SU-DHL-6 (cell line): ENCODE measurements around the gene PUS10.
A peak's percentile ranks its signal among the peaks of the same experiment; 100 is the strongest.

Experiments
- H2AFZ ChIP-seq: fragments of 200-600 bp; sonication (generic); 2 replicates; pipeline ENCODE4 v1.6.1; 2014; ENCODE audit warnings: low read depth, mild to moderate bottlenecking, moderate library complexity, mixed read lengths, antibody characterized with exemption, low read length; ENCODE audit not compliant: severe bottlenecking
- H3F3A ChIP-seq: fragments of 200-600 bp; shearing (Covaris generic); 2 replicates; pipeline ENCODE4 v1.6.0; 2016; ENCODE audit warnings: antibody characterized with exemption, mild to moderate bottlenecking; ENCODE audit not compliant: insufficient read depth
- H3K27ac ChIP-seq: fragments of 200-600 bp; sonication (generic); 2 replicates; pipeline ENCODE4 v1.5.1; 2016; ENCODE audit warnings: low read depth, mild to moderate bottlenecking, low read length, moderate library complexity, mixed read lengths
- H3K27me3 ChIP-seq: fragments of 200-600 bp; sonication (generic), shearing (Covaris generic); 2 replicates; pipeline ENCODE4 v1.6.0; 2014; ENCODE audit warnings: mild to moderate bottlenecking, low read length
- H3K36me3 ChIP-seq: fragments of 200-600 bp; sonication (generic); 2 replicates; pipeline ENCODE4 v1.6.1; 2014; ENCODE audit warnings: mild to moderate bottlenecking, low read length, mixed read lengths
- H3K4me2 ChIP-seq: fragments of 300-600, 200-600 bp; shearing (Covaris generic), sonication (generic); 2 replicates; pipeline ENCODE4 v1.6.0; 2014; ENCODE audit warnings: low read length, low read depth, mild to moderate bottlenecking; ENCODE audit not compliant: poor library complexity, severe bottlenecking
- H3K4me3 ChIP-seq: fragments of 200-600 bp; sonication (generic); 2 replicates; pipeline ENCODE4 v1.5.1; 2014; ENCODE audit warnings: antibody characterized with exemption, low read length, mild to moderate bottlenecking, mixed read lengths; ENCODE audit not compliant: insufficient read depth, poor library complexity, severe bottlenecking
- H3K79me2 ChIP-seq: fragments of 200-600 bp; sonication (generic); 2 replicates; pipeline ENCODE4 v1.6.1; 2014; ENCODE audit warnings: mild to moderate bottlenecking, low read length, moderate library complexity; ENCODE audit not compliant: insufficient read depth
- H3K9ac ChIP-seq: fragments of 200-600 bp; sonication (generic); 2 replicates; pipeline ENCODE4 v1.7.0; 2014; ENCODE audit warnings: mild to moderate bottlenecking, low read length
- H3K9me2 ChIP-seq: fragments of 200-600 bp; sonication (generic); replicated peaks from 2 replicates; pipeline ENCODE4 v1.6.1; 2014; ENCODE audit warnings: low read length; ENCODE audit not compliant: insufficient read depth
- H3K9me3 ChIP-seq: fragments of 200-600 bp; sonication (generic); 2 replicates; pipeline ENCODE4 v1.6.1; 2014; ENCODE audit warnings: low read length, mixed read lengths; ENCODE audit not compliant: insufficient read depth
- H4K20me1 ChIP-seq: fragments of 200-600 bp; sonication (generic); 2 replicates; pipeline ENCODE4 v1.6.1; 2014; ENCODE audit warnings: low read depth, mild to moderate bottlenecking, antibody characterized with exemption, low read length, moderate library complexity, mixed read lengths
- CTCF ChIP-seq: fragments of 200-600 bp; sonication (generic); IDR thresholded peaks from one replicate; pipeline ENCODE4 v1.5.1; 2017; ENCODE audit warnings: antibody characterized with exemption, mild to moderate bottlenecking, low read length, moderate library complexity; ENCODE audit not compliant: insufficient read depth, poor library complexity, severe bottlenecking
- EZH2phosphoT487 ChIP-seq: fragments of 200-600 bp; sonication (generic), shearing (Covaris generic); conservative IDR thresholded peaks from 2 replicates; pipeline ENCODE4 v1.6.1; 2018; ENCODE audit warnings: mild to moderate bottlenecking, antibody characterized with exemption, low read length, moderate library complexity, mixed read lengths

PUS10 gene

GRCh38 chr2:60945341-60945740, 72.7 kb downstream of the PUS10 start:
- Histone ChIP-seq H3K9me2 (no peaks in the 10 kb centered on the region), H2AFZ (no peak overlapping the region), H3K4me2 (no peak overlapping the region), H4K20me1 (no peaks in the 10 kb centered on the region), H3K79me2 (no peaks in the 10 kb centered on the region), H3K27me3 (no peaks in the 10 kb centered on the region), H3K36me3 (peaks cover 26% of the 10 kb centered on the region), H3K9ac (no peak overlapping the region), H3F3A (peaks cover 67% of the 10 kb centered on the region), H3K27ac (peak overlapping the region; percentile 36), H3K4me3 (no peak overlapping the region), H3K9me3 (no peaks in the 10 kb centered on the region)
- TF ChIP-seq EZH2phosphoT487 (no peak), CTCF (no peak)

DNA sequence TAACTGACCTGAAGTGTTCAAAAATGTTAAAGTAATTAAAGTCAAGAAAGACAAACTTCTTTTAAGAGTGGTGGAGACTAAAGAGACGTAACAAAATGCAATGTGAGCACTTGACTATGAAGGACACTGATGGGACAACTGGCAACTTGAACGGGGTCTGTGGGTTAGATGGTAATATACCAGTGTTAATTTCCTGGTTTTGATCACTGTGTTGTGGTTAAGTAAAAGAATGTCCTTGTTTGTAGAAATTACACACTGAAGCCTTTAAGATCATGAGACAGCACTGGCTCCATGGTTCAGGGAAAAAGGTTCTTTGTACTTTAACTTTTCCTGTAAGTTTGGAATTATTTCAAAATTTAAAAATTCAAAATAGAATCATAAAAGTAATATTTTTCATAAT, 78.4 kb downstream of the PUS10 start:
- H3K4me3 ChIP-seq = no peak overlapping the region
- TF ChIP-seq EZH2phosphoT487 = no peak
- no peak for TF ChIP-seq CTCF
- H3K9me3 ChIP-seq = no peaks in the 10 kb centered on the region
- no peak overlapping the region for H3K4me2 ChIP-seq
- no peak overlapping the region for H3K9ac ChIP-seq
- no peaks in the 10 kb centered on the region for H3K79me2 ChIP-seq
- H3K9me2 ChIP-seq = no peaks in the 10 kb centered on the region
- H3K27me3 ChIP-seq = no peaks in the 10 kb centered on the region
- H3K36me3 ChIP-seq = peaks cover 33% of the 10 kb centered on the region
- 0 out of 2 replicates have a peak, but pooled peaks cover under 1% of the 10 kb centered on the region for H4K20me1 ChIP-seq
- H2AFZ ChIP-seq = no peak overlapping the region
- H3F3A ChIP-seq = peaks cover 84% of the 10 kb centered on the region
- peak overlapping the region; percentile 51 for H3K27ac ChIP-seq

DNA sequence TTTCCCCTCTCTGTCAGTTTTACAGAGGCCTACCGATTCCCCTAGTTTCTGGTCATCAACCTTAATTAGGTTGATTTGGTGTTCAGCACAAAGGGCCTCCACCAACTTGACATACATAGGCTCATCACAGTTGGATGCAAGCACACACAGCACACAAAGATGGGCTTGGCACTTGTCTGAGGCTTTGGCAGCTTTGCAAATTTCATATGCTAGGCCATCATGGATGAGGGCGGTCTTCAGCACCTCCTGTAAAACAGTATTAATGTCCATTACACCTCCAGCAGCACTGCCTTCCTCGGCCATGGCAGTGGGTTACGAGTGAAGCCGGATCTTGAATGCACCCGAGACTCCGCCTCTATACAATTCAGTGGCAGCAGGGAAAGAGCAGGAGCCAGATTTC, 79.8 kb downstream of the PUS10 start:
- Histone ChIP-seq H2AFZ (no peak overlapping the region), H3K79me2 (peaks cover 9% of the 10 kb centered on the region; the same call in 1 of the 2 replicates), H3K9me2 (no peaks in the 10 kb centered on the region), H3K36me3 (peaks cover 40% of the 10 kb centered on the region), H3K4me3 (no peak overlapping the region), H3K9ac (no peak overlapping the region), H3K27me3 (no peaks in the 10 kb centered on the region), H3K4me2 (no peak overlapping the region), H3F3A (peaks cover 85% of the 10 kb centered on the region), H4K20me1 (peaks cover 7% of the 10 kb centered on the region; the same call in 1 of the 2 replicates), H3K9me3 (no peaks in the 10 kb centered on the region), H3K27ac (no peak overlapping the region)
- TF ChIP-seq EZH2phosphoT487 (no peak), CTCF (no peak)
